GM23248 (cell line): ENCODE data around the gene KCNJ4.

Experiments used
- EZH2 ChIP-seq: fragments of 200-600 bp; sonication (generic); IDR thresholded peaks from 2 replicates; pipeline ENCODE4 v1.6.1; 2018; ENCODE audit warnings: antibody characterized with exemption, mild to moderate bottlenecking; ENCODE audit not compliant: insufficient read depth, poor library complexity, severe bottlenecking
- EZH2phosphoT487 ChIP-seq: fragments of 200-600 bp; sonication (generic); IDR thresholded peaks from 2 replicates; pipeline ENCODE4 v1.6.1; 2018; ENCODE audit warnings: antibody characterized with exemption, moderate library complexity, mild to moderate bottlenecking, low read depth; ENCODE audit not compliant: insufficient read depth

- TF ChIP-seq EZH2phosphoT487 (no peak), EZH2 (no peak)
Observed at GRCh38 chr22:38416621-38417251, 38.3 kb downstream of the KCNJ4 start.
